D721Med (cell line): Measurements from ENCODE around the gene CELF6.

Experiments used
- DNase-seq: peaks from one replicate; pipeline ENCODE4 v3.0.0; 2011; ENCODE audit warnings: low spot score; ENCODE audit not compliant: insufficient read length
- FAIRE-seq: peaks from 2 replicates; lab custom pipeline; 2011; peaks lifted over from hg19 to GRCh38; lab: Jason Lieb, UNC
- TF ChIP-seq, protein P1 (sequence below): IDR thresholded peaks from 2 replicates; pipeline ENCODE4 v1.5.1; 2012; ENCODE audit warnings: mild to moderate bottlenecking, control low read depth; ENCODE audit not compliant: insufficient read depth; ENCODE audit errors: missing control alignments

Gene CELF6

DNA sequence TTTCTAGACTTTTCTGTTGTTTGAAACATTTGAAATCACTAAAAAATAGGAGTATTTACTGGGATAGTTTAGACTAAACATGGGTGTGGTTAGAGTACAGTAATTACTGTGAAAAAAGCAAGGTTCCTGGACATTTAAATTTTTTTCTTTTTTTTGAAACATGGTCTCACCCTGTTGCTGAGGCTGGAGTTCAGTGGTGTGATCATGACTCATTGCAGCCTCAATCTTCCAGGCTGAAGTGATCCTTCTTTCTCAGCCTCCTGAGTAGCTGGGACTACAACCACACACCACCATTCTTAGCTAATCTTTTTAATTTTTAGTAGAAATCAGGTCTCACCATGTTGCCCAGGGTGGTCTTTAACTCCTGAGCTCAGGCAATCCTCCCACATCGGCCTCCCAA, 20.4 kb upstream of the CELF6 start:
- TF ChIP-seq, protein P1, sequence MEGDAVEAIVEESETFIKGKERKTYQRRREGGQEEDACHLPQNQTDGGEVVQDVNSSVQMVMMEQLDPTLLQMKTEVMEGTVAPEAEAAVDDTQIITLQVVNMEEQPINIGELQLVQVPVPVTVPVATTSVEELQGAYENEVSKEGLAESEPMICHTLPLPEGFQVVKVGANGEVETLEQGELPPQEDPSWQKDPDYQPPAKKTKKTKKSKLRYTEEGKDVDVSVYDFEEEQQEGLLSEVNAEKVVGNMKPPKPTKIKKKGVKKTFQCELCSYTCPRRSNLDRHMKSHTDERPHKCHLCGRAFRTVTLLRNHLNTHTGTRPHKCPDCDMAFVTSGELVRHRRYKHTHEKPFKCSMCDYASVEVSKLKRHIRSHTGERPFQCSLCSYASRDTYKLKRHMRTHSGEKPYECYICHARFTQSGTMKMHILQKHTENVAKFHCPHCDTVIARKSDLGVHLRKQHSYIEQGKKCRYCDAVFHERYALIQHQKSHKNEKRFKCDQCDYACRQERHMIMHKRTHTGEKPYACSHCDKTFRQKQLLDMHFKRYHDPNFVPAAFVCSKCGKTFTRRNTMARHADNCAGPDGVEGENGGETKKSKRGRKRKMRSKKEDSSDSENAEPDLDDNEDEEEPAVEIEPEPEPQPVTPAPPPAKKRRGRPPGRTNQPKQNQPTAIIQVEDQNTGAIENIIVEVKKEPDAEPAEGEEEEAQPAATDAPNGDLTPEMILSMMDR: no peak
- DNase-seq: no peak
- FAIRE-seq: no peak

DNA sequence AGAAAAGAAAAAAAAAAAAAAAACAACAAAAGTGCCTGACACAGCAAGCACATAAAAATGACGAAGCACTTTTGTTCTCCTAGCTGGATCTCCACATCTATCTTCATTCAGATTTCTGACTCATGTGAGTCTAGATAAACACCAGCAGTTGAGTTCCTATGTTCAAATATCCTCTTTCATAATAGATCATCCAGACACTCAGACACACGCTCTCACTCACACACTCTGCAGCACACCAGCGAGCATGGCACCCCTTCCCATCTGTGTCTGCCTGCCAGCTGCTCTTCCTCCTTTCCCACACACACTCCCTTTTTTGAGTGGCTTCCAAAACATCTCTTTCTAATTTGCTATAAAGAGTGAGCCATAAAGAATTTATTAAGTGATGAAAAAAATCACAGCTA, 19.8 kb upstream of the CELF6 start:
- no peak for DNase-seq
- TF ChIP-seq, protein P1: no peak
- no peak for FAIRE-seq

DNA sequence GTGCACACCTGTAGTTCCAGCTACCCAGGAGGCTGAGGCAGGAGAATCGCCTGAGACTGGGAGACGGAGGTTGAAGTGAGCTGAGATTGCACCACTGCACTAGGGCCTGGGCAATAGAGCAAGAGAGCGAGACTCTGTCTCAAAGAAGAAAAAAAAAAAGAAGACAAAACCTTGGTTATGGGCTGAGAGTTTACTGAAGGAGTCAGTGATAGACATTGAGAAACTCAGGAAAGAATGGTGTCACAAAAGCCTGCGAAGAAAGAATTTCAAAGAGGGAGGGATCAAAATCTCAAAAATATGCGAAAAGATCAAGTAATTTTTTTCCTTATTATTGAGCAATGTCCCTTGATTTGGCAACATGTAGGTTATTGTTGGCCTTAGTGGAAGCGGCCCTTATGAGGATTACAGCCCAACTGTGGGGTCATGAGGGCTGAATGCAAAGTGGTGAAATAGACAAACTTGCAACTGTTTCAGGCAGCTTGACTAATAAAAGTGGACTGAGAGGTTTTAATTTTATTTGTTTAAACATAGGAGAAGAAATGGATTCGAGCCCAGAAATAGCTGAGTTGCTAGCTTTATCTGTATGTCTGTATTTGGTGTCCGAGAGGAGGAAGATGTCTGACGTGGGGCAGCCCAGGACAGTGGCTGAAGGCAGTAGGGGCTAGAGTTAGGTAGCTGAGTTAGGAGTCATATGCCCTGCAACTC, 18.8 kb upstream of the CELF6 start:
- TF ChIP-seq, protein P1: no peak
- no peak for FAIRE-seq

DNA sequence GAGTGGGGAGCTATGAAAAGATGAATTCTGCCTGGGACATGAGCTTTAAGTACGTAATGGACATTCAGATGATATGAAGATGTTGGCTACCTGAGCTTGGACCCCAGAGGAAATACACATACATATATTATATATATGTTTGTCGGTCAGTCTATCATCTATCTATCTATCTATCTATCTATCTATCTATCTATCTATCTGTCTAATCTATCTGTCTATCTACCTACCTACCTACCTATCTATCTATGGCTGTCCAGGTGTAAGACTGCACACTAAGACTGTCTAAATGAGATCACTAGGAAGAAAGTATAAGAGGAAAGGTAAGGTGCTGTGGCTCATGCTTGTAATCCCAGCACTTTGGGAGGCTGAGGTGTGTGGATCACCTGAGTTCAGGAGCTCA, 18.2 kb upstream of the CELF6 start:
- TF ChIP-seq, protein P1: no peak
- FAIRE-seq: no peak

More for the DNA sequence above, 18.8 kb upstream of the CELF6 start:
- DNase-seq: no peak

DNA sequence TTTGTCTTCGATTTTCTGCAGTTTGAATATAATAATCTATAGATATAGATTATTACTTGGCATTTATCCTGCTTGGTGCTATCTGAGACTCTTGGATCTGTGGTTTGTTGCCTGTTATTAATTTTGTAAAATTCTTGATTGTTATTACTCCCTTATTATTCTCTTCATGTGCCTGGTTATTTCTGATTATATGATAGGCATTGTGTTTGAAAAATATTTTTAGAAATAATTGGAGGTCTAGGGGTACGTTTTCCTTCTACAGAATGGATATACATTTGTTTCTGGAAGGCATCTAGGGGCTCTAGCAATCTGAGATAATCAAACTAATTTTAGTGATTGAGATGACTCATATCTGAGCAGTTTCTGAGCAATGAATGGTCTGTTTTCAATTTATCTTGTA, 14.9 kb upstream of the CELF6 start:
- TF ChIP-seq, protein P1: no peak

More for the DNA sequence above, 18.2 kb upstream of the CELF6 start:
- DNase-seq: no peak

DNA sequence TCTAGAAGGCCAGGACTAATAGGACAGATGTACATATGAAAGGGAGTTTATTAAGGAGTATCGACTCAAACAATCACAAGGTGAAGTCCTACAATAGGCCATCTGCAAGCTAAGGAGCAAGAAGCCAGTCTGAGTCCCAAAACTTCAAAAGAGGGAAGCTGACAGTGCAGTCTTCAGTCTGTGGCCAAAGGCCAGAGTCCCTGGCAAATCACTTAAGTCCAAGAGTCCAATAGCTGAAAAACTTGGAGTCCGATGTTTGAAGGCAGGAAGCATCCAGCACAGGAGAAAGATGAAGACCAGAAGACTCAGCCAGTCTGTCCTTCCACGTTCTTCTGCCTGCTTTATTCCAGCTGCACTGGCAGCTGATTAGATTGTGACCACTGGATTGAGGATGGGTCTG, 11.1 kb upstream of the CELF6 start:
- FAIRE-seq (no peak), DNase-seq (no peak)
- TF ChIP-seq, protein P1: no peak

More for the DNA sequence above, 14.9 kb upstream of the CELF6 start:
- FAIRE-seq: no peak
- no peak for DNase-seq

DNA sequence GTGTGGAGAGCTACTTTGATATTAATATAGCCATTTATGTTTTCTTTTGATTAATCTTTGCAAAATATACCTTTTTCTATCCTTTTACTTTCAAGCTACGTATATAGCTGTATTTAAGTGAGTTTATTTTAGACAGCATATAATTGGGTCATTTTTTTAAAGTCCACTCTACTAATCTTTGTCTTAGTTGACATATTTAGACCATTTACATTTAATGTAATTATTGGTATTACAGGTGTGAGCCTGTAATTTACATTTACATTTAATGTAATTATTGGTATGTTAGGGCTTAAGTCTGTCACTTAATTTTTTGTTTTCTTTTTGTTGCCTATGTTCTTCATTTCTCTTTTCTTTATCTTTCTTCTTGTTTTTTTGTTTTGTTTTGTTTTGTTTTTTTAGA, 3.8 kb upstream of the CELF6 start:
- DNase-seq (no peak), FAIRE-seq (no peak)
- TF ChIP-seq, protein P1: no peak
